NOMO-1 treated with DMSO at 0.1 percent for 48 hours (cell line): ENCODE measurements around the gene TMEM86A.

Source experiments
- DNase-seq: peaks from one replicate; lab custom pipeline; 2025; ENCODE audit not compliant: unreplicated experiment; lab: John Stamatoyannopoulos, UW

Gene TMEM86A

GRCh38 chr11:18722293-18722637 is 23.7 kb downstream of the TMEM86A start:
- no peak for DNase-seq

GRCh38 chr11:18723991-18724390 is 25.4 kb downstream of the TMEM86A start:
- DNase-seq = no peak

DNA sequence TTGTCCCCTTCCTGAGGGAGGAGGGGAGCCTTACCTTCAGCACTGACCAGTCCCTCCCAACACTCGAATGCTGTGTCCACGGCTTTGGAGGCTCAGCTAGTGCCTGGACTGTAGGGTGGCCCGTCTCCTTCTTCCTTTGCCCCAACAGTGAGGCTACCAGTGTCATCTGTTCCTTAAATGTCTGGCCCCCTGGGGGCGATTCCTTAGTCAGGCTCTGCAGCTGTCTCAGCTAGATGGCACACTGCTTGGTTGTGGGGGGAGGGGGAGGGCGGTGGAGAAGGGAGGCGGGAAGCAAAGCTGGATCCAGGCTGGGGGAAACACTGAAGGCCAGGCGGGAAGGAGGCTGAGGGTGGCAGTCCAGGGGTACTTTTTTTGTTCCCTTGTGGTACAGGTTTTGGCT is 27.5 kb downstream of the TMEM86A start, which contains the start of gene IGSF22:
TSS of gene IGSF22 (minus strand) at position 149 of the 400 bp plus-strand sequence. CDS start 1,952 bp downstream, outside the sequence.
- no peak for DNase-seq

DNA sequence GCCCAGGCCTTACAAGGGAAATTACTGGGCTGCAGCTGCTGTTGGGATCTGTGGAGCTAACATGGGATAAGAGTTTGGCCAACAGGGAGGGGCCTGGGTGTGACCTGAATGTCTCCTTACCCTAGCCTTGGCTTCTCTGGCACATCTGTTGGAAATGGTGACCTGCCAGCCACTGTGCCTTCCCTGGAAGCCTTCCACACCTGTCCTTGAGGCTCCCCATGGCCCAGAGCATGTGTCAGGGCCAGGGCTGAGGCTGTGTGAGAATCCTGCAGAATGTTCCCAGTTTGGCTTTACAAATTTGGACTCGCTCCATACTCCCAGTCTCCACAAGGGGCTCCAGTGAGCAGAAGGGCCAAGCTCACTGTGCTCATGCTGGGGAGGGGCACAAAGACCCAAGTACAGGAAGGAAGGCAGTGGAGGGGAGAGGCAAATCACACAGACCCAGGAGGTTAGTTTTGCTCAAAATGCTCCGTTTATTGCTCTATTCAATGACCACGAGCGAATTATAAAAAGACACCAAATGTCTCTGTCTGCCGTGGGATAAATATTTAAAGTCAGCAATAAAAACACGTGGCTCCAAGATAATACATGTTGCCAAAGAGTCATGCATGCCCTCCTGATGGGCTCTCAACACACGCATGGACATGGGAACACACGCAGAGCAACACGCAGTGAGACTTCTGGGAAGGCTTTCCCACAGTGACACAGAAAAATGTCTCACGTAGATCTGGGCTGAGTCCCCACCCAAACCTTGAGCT is 29.1 kb downstream of the TMEM86A start:
- DNase-seq = no peak

DNA sequence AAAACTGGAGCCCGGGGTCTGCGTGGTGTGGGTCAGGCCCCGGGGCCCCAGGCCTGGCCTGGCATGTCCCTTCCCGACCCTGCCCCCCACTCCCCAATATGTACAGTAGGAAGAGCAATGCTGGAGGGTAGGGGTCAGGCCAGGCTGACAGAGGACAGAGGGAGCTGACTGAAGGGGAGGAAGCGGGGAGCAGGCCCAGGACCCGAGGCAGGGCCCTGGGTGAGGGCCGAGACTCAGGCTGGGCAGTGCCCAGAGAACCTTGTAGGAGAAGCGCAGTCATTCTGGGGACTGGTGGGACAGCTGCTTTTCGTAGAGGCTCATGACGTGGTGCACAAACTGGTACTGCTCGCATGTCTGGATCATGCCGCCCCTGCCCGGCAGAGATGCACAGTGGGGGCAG is 30.1 kb downstream of the TMEM86A start:
- no peak for DNase-seq

- no peak for DNase-seq
Observed at GRCh38 chr11:18729426-18729825, 30.8 kb downstream of the TMEM86A start.

GRCh38 chr11:18730020-18730419 is 31.4 kb downstream of the TMEM86A start:
- no peak for DNase-seq

DNA sequence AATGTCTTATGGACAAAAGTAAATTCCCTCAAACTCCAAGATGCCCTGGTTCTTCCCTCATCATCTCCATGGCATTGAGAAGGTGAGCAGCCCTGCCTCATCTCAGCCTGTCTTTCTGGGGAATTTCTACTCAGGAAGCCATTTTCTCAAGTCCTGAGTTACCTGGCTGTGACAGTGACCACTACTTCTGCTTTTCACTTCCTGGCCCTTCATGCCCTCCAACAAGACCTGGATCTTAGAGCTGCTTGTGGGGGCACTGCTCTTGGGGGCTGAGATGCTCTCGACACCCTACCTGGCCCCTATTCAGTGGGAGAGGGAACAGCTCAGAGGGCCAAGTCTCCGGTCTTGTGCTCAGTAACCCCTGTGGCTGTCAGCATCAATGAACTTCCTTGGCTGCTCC is 32.9 kb downstream of the TMEM86A start:
- DNase-seq = no peak

DNA sequence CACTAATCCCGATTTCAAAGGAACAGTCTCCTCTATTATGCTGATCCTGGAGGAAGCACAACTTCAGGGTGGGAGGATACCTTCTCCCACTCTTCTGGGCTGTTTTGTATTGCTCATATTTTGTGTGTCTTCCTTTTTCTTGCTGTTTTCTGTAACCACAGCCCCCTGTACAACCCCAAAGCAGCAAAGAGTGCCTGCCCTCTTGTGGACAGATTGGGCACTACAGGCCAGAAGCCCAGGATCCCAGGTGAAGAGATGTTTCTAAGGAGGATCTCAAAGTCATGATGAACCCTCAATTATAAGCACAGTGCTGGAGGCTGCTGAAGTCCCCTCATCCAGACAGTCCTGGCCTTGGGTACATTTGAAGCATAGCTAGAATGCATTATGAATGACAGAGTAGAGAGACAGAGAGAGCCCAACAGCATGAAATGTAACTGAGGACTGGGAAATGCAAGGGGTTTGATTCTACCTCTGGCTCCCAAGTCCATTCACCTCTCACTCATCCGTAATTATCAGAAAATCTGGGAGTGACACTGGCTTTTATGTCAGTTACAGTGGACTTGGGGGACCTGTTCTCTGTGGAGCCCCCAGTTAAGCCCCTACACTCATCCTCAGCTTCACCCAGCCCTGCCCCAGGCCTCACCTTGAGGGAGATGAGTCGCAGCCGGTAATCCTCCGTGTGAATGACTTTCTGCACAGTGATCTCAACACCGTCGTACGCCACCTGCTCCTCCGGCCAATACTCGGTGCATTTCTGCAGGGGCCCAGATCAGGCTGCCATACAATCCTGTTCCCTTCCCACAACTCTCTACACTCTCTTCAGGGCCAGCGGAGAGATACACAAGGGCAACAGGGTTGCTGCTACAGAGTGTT is 33.6 kb downstream of the TMEM86A start:
- peak; percentile 40 for DNase-seq

- DNase-seq = no peak
Observed at GRCh38 chr11:18733202-18733601, 34.6 kb downstream of the TMEM86A start.

- no peak for DNase-seq
Observed at GRCh38 chr11:18736590-18737148, 38.1 kb downstream of the TMEM86A start.

- no peak for DNase-seq
Observed at GRCh38 chr11:18737642-18738041, 39.1 kb downstream of the TMEM86A start.

GRCh38 chr11:18739685-18740084 is 41.1 kb downstream of the TMEM86A start:
- DNase-seq = no peak

- no peak for DNase-seq
Observed at GRCh38 chr11:18741783-18742182, 43.2 kb downstream of the TMEM86A start.

DNA sequence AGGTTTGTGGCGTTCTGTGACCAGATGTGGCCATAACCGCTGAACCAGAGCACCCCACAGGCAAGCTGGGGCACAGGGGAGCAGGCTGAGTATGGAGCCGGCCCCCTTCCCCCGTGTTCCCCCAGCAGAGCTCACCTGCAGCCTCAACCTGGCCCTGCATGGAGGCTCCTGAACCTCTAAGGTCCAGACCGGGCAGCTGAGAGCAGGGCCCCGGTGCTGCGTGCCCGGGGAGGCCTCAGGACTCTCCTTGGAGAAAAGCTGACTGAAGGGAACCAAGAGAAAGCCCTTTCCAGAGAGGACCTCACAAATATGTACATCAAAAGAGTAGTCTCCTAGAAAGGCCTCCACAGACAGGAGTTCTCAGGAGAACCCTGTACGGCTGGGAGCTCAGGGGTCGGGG is 44.8 kb downstream of the TMEM86A start:
- DNase-seq = no peak

DNA sequence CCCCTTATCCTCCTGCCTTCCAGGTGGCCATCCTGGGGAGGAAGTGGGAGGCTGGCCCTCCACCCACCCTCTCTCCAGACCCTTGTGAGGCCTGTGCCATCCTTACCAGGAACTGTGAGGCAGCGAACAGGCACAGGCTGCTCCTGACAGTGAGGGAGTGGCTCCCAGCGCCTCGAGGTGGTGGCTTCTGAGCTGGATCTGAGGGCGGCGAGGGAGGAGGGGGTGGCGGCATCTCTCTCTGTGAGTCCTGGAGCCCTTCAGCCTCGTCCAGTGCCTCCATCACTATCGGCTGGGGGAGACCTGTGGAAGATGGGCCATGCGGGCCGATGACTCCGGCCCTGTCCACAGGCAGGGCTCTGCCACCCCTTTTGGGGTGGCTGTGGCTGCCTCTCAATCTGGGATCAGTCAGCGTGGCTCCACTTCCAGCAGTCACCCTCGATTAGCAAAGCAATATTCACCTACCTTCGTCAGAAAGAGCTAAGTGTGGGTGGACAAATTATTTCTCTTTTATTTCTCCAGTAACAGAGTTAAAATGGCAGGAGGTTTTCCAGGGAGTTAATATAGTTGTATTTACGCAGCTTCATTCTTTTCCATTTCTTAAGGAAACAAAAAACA is 45.4 kb downstream of the TMEM86A start:
- no peak for DNase-seq

DNA sequence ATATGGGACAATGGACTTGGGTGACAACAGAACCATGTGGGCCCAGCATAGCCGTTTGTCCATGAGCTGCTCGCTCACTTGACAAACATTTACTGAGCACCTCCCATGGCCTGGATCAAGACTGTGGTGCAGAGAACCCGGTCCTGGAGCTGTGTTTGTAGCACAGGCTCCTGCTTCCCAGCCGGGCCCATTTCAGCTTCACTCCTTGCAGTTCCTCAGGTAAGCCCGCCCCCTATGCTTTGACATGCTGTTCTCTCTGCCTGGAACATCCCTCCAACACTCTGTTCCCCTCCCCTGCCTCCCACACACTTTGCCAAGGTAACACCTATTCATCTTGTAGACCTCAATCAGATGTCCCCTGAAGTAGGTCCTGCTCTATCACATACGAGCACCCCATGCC is 46.7 kb downstream of the TMEM86A start:
- DNase-seq = no peak

- no peak for DNase-seq
Observed at GRCh38 chr11:18748766-18749365, 50.3 kb downstream of the TMEM86A start.

GRCh38 chr11:18749681-18750319 is 51.2 kb downstream of the TMEM86A start:
- DNase-seq = no peak

DNA sequence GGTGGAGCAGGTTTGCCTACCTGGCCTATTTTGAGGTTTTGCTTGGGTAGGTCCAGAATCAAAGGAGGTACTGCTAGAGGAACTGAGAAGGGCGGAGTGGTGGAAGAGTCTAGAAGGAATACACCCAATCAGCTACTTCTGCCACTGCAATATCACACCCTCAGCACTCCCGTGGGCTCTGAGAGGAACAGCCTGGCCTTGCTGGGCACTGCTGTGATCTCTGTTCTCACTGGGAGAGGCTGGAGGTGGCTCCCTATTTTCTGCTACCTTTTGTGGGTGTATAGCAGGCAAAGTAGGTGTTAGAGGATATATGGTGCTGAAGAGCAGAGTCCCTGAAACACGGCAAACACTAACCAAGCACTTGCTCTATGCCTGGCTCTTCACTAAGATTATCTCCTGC is 52.4 kb downstream of the TMEM86A start:
- DNase-seq = no peak

DNA sequence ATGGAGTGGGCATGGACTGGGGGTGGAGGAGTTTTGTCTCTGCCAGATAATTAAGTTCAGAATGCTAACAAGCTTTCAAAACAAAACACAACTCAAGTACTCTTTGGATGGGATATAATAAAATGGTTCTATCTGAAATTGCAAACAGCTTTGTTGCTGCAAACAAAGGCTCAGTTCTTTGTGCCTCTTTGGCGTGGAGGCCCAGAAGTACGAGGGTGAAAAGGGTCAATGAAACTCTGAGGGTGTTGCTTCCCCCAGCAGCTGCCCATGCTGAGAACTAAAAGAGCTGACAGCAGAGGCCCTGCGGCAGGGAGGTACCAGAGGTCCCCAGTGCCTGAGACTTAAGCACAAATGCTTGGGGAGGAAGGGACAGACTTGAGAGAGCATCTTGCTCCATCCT is 53.9 kb downstream of the TMEM86A start:
- no peak for DNase-seq
